HepG2 (cell line): ENCODE data around the gene AGT.

Experiments used
- HINFP ChIP-seq: sonication (generic); formaldehyde crosslinking; IDR thresholded peaks from 2 replicates; pipeline ENCODE4 v1.4.0; 2020; ENCODE audit warnings: low read depth, mild to moderate bottlenecking, missing genetic modification reagents
- TOE1 ChIP-seq: sonication (generic); formaldehyde crosslinking; IDR thresholded peaks from 2 replicates; pipeline ENCODE4 v1.4.0; 2020; ENCODE audit warnings: mild to moderate bottlenecking, missing genetic modification reagents
- ZFP91 ChIP-seq: sonication (generic); formaldehyde crosslinking; IDR thresholded peaks from 2 replicates; pipeline ENCODE4 v1.9.0; 2022; ENCODE audit warnings: missing genetic modification reagents, mild to moderate bottlenecking, borderline replicate concordance

GRCh38 chr1:230658691-230659090 is 55.2 kb downstream of the AGT start:
- no peak for TF ChIP-seq TOE1
- no peak for TF ChIP-seq ZFP91
- TF ChIP-seq HINFP (CRISPR knock-in tag), result no peak
